Peyer's patch (tissue), 4 donors: ENCODE results near the gene UGT1A10.

Experiments used
- CTCF ChIP-seq, 6 experiments: fragments of 450-650 bp in 4 of 6; fragments of 200-600 bp in 2 of 6; sonication (generic) in 1 of 6; IDR thresholded peaks; one replicate each; pipeline ENCODE4 v1.5.1; 2017 to 2019; ENCODE audit warnings: antibody characterized with exemption in 6 of 6, mild to moderate bottlenecking in 3 of 6, moderate library complexity in 1 of 6
- POLR2A ChIP-seq, 2 donors: fragments of 450-650 bp; IDR thresholded peaks; one replicate each; pipeline ENCODE4 v1.5.1; 2017; ENCODE audit warnings: antibody characterized with exemption in 2 of 2, mild to moderate bottlenecking in 2 of 2, moderate library complexity in 2 of 2

GRCh38 chr2:233706720-233707119 lies 70.5 kb downstream of the UGT1A10 start:
- TF ChIP-seq CTCF (IDR thresholded peaks at IDR 0.05) (no peak), POLR2A (IDR thresholded peaks at IDR 0.05) (no peak)
